Measurements from ENCODE around the gene IER3.

Gene IER3

DNA sequence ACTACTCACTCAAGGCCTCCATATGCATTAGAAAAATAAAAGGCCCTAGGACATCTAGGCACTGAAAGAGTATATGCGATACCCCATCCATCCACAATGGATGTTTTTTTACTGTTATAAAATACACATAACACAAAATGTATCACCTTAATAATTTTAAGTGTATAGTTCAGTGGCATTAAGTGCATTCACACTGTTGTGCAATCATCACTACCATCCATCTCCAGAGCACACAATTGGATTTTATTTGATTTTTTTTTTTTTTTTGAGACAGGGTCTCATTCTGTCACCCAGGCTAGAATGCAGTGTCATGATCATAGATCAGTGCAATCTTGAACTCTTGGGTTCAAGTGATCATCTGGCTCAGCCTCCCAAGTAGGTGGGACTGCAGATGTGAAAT lies 30.1 kb downstream of the IER3 start:
- DNase-seq (ENCODE audit: low read depth): no peak
- H3K4me3 ChIP-seq (ENCODE audit: low read depth, low read length): no peak overlapping the region

DNA sequence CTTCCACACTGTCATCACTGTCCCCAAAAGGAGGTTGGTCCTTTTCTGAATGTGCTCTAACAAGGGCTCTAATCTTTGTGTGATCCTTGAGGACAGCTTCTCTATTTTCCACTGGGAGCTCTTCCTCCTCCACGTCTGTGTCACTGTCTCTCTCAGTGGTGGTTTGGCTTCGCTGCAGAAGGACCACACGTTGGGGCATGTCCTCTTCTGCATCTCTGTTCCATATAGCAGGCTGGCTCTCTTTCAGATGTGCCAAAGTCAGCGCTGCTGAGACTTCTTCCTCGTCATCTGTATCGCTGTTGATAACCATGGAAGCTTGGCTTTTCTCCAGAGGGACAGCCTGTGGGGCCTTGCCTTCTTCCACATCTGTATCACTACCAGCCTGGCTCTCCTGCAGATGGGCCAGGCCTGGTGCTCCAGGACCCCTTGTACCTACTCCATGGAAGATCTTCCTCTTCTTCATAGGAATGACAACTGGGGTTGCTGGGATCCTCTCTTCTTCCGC lies 31.9 kb downstream of the IER3 start:
- no peak for DNase-seq (ENCODE audit: low read depth)

DNA sequence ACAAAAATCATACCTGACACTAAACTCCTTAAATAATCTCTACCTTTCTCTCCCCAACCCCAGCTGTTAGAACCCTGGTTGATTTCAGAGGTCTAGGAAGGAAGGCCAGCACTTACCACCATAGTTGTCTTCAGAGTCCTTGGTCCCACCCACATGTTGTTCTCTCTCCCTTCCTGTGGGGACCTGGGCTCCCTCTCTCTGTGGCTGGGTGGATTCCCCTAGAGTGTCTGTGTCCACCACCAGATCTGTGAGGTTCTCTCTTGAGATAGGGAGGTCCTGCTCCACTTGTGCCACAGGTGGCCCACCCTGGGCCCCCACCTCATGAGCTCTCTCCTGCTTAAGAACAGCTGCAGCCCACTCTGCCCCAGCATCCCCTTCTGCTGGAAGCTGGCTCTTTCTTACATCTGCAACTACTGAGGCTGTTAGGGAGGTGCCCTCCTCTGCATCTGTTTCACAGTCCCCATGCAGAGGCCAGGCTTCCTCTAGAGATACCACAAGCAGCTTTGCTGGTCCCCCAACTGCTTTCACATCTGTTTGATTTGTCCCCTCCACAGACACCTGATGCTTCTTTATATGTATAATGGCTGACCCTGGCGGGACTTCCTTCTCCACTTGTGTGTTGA lies 32.5 kb downstream of the IER3 start:
- H3K4me3 ChIP-seq (ENCODE audit: low read depth, low read length): no peak overlapping the region
- no peak for DNase-seq (ENCODE audit: low read depth)

More for the DNA sequence above, 31.9 kb downstream of the IER3 start:
- no peak overlapping the region for H3K4me3 ChIP-seq (ENCODE audit: low read depth, low read length)

DNA sequence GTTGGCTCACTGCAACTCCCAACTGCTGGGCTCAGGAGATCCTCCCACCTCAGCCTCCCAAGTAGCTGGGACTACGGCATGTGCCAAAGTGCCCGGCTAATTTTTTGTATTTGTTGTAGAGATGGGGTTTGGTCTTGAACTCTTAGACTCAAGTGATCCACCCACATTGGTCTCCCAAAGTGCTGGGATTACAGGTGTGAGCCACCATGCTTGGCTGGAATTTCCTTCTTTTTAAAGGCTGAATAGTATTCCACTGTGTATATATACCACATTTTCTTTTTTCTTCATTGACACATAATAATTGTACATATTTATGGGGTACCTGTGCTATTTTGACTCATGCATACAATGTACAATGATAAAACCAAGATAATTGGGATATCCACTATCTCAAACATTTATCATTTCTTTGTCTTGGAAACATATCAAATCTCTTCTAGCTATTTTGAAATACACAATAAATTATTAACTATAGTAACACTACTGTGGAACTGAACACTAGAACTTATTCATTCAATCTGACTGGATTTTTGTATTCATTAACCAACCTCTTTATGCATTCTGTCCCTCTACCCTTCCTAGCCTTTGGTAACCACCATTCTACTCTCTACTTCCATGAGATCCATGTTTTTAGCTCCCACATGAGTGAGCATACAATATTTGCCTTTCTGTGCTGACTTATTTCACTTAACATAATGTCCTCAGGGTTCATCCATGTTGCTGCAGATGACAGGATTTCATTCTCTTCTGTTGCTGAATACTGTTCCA lies 35.1 kb downstream of the IER3 start:
- no peak for DNase-seq (ENCODE audit: low read depth)

DNA sequence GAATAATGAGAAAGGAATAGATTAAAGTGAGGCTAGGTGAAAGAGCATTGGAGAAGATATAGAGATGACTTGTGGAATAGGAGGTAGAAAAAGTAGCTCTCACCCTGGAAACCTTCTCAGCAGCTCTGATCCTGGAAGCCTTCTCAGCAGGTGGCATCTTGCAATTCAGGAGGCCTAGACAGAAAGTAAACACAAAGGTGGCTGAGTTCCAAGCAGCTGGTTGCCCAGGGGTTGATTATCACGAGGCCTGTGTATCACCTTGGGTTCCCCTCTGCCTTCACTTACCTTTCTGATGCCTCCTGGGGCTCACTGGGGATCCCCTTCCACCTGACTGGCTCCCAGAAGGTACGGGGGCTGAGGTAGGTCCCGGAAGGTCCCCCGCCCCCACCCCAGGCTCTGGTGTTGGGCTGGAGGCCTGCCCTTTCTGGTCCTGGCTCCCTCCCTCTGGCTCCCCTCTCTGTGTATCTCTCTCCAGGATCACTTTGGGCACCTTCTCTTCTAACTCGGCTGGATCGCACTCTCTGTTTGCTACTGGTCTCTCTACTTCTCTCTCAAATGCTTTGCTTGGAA lies 37.0 kb downstream of the IER3 start:
- no peak overlapping the region for H3K4me3 ChIP-seq (ENCODE audit: low read depth, low read length)
- no peak for DNase-seq (ENCODE audit: low read depth)

More for the DNA sequence above, 35.1 kb downstream of the IER3 start:
- no peak overlapping the region for H3K4me3 ChIP-seq (ENCODE audit: low read depth, low read length)

DNA sequence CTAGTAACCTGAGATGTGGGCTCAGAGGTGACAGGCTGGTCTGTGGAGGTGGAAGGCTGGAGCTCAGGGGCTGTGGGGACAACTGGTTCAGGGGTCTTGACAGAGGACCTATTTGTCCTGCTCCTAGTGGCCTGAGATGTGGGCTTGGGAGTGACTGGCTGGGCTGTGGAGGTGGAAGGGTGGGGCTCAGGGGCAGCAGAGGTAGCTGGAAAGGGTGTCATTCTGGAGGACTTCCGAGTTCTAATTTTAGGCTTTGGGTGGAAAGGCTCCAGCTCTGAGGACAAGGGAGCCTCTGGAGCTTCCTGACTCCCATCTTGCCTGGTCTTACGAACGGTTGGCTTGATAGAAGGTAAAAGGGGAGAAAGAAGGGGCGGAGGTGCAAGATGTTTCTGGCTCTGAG lies 38.7 kb downstream of the IER3 start:
- no peak for DNase-seq (ENCODE audit: low read depth)
- no peak overlapping the region for H3K4me3 ChIP-seq (ENCODE audit: low read depth, low read length)

DNA sequence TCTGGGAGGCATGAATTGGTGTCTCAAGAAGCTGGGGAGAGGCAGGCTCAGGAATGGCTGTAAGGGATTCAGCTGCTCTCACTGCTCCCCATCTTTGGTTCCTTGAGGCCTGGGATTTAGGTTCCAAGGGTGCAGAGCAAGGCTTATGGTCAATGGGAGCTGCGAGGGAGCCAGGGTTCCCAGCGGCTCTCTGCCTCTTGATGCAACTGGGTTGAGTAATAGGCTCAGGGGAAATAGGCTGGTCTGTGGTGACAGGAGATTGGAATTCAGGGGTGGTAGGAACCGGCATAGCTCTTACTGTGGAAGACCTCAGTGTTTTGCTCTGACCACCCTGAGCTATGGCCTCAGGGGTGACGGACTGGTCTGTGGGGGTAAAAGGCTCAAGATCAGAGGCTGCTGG lies 40.5 kb downstream of the IER3 start:
- no peak for DNase-seq (ENCODE audit: low read depth)
- H3K4me3 ChIP-seq (ENCODE audit: low read depth, low read length): no peak overlapping the region

DNA sequence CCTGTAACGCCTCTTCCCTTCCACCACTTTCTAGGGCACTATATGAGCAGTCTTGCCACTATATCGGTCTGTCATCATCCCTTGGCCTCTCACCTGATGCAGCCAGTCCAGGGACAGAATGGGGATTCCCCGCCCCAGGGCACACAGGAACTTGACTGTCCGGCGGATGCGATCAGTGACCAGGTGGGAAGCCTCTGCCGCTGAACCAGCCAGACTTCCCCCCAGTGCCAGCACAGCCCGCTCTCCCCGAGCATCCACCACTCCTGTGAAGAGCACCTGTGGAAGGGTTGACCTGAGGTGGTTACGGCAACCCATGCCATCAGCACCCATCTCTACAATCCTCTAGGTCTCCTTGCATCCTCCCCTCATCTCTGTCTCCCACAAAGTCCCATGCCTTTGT lies 41.3 kb downstream of the IER3 start:
- no peak for DNase-seq (ENCODE audit: low read depth)
- H3K4me3 ChIP-seq (ENCODE audit: low read depth, low read length): no peak overlapping the region

DNA sequence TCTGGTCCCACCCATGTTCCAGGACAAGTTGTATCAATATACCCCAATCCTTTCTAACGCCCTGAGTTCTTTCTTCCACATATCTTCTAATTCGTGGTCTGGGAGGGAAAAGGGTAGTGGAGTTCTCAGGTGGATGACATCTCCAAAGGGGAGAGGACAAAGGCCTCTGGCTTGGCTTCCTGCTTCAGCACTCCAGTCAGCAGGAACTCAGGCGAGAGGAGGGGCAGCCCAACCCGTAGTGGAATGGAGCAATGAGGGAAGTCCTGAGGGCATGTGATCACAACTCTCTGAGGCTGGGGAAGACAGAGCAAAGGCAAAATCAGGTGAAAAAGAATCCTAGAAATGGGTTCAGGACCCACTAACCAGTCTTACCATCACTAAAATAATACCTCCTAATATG lies 44.0 kb downstream of the IER3 start:
- DNase-seq (ENCODE audit: low read depth): no peak
- no peak overlapping the region for H3K4me3 ChIP-seq (ENCODE audit: low read depth, low read length)

DNA sequence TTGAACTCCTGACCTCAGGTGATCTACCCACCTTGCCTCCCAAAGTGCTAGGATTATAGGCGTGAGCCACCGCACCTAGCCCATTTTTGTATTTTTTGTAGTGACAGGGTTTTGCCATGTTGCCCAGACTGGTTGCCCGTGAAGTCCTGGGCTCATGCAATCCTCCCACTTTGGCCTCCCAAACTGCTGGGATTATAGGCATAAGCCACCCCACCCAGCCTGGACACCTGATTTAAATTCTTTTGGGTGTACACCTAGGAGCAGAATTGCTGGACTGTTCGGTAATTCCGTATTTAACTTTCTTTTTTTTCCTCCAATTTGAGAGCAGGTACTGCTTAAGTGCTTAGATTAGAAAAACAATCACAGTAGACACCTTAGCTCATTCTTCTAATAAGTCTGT lies 47.9 kb downstream of the IER3 start:
- DNase-seq (ENCODE audit: low read depth): no peak
- no peak overlapping the region for H3K4me3 ChIP-seq (ENCODE audit: low read depth, low read length)

Measured in skeletal muscle cell (primary cell).